ENCODE measurements around the gene ZNF785. TPM values are rescaled to one million over a fixed set of nuclear protein-coding genes. Genes with fewer than 3 reads are reported as not detected.

ZNF785 gene
- total and polyA plus RNA-seq, 8 donors, result 6.3 to 12.1 (median 8.1) TPM

- 94 to 100% methylated on average over 2 of the region's 2 CpGs for WGBS, 2 donors
- Histone ChIP-seq H3K36me3 (peaks cover 0 to 16% (median 7%) of the 10 kb centered on the region in 3 donors), H3K27ac (no peak overlapping the region), H3K27me3 (no peaks in the 10 kb centered on the region), H3K9me3 (no peaks in the 10 kb centered on the region), H3K4me1 (peaks cover 0 to 6% (median 0%) of the 10 kb centered on the region in 3 donors), H3K4me3 (no peak overlapping the region)
- FAIRE-seq (no peak), ATAC-seq (no peak), DNase-seq (no peak)
- TF ChIP-seq CTCF (IDR thresholded peaks at IDR 0.05), result no peak
- intact Hi-C loops (cut with DNase I), result no loop called here
Measured at GRCh38 chr16:30553393-30553899, 32.1 kb downstream of the ZNF785 start.

- Histone ChIP-seq H3K27ac (no peak overlapping the region), H3K4me3 (no peak overlapping the region), H3K27me3 (no peaks in the 10 kb centered on the region), H3K9me3 (no peaks in the 10 kb centered on the region), H3K4me1 (peaks cover 0 to 6% (median 0%) of the 10 kb centered on the region in 3 donors), H3K36me3 (peaks cover 0 to 16% (median 7%) of the 10 kb centered on the region in 3 donors)
- no peak for FAIRE-seq
- WGBS, 2 donors, result 89% methylated on average over 4 of the region's 4 CpGs
- DNase-seq, result no peak
- intact Hi-C loops (cut with DNase I), result no loop called here
- TF ChIP-seq CTCF (IDR thresholded peaks at IDR 0.05), result no peak
- no peak for ATAC-seq
Measured at GRCh38 chr16:30552956-30553355, 32.5 kb downstream of the ZNF785 start.

- Histone ChIP-seq H3K4me3 (no peak overlapping the region), H3K27ac (no peak overlapping the region), H3K27me3 (no peaks in the 10 kb centered on the region), H3K4me1 (peaks cover 0 to 2% (median 0%) of the 10 kb centered on the region in 3 donors), H3K9me3 (no peaks in the 10 kb centered on the region), H3K36me3 (peaks cover 0 to 16% (median 7%) of the 10 kb centered on the region in 3 donors)
- FAIRE-seq, result no peak
- WGBS, 2 donors, result 78 to 83% methylated on average over 3 of the region's 3 CpGs
- TF ChIP-seq CTCF (IDR thresholded peaks at IDR 0.05), result no peak
- no peak for DNase-seq
- no peak for ATAC-seq
- intact Hi-C loops (cut with DNase I), result no loop called here
Measured at GRCh38 chr16:30551781-30552180, 33.7 kb downstream of the ZNF785 start.

- ATAC-seq, result no peak
Measured at GRCh38 chr16:30548416-30549253, 36.9 kb downstream of the ZNF785 start.

More at GRCh38 chr16:30548416-30549253, 36.9 kb downstream of the ZNF785 start:
- no peak overlapping the region for H3K4me3 ChIP-seq
- 63 to 67% methylated on average over 8 of the region's 8 CpGs for WGBS, 2 donors
- intact Hi-C loops (cut with DNase I), result no loop called here
- TF ChIP-seq CTCF (IDR thresholded peaks at IDR 0.05), result no peak
- DNase-seq, result no peak
- H3K27ac ChIP-seq, result no peak overlapping the region
- H3K36me3 ChIP-seq, result no peaks in the 10 kb centered on the region
- no peaks in the 10 kb centered on the region for H3K4me1 ChIP-seq
- no peak for FAIRE-seq
- no peaks in the 10 kb centered on the region for H3K27me3 ChIP-seq
- no peaks in the 10 kb centered on the region for H3K9me3 ChIP-seq

Measured in pancreas (tissue), 10 donors.